H9 (cell line): Measurements from ENCODE around the gene GALNT2. TPM values are rescaled to one million over a fixed set of nuclear protein-coding genes. Genes with fewer than 3 reads are reported as not detected.
A peak's percentile ranks its signal among the peaks of the same experiment; 100 is the strongest.

Experiments used
- DNase-seq: peaks from one replicate; pipeline ENCODE4 v3.0.0-alpha.2; 2017
- H2AFZ ChIP-seq: one replicate; pipeline ENCODE4 v1.6.1; 2013; ENCODE audit warnings: mild to moderate bottlenecking, low read length, control low read depth, moderate library complexity
- H2AK5ac ChIP-seq: 2 replicates; pipeline ENCODE4 v1.6.1; 2013; ENCODE audit warnings: low read length, control low read depth, mixed read lengths; ENCODE audit not compliant: insufficient read length
- H2BK120ac ChIP-seq: one replicate; pipeline ENCODE4 v1.6.1; 2013; ENCODE audit warnings: low read depth, mild to moderate bottlenecking, low read length, control low read depth, inconsistent platforms; ENCODE audit not compliant: poor library complexity, severe bottlenecking
- H2BK12ac ChIP-seq: 2 replicates; pipeline ENCODE4 v1.6.1; 2013; ENCODE audit warnings: low read length, control low read depth, mixed read lengths, low read depth; ENCODE audit not compliant: insufficient read length
- H2BK15ac ChIP-seq: 2 replicates; pipeline ENCODE4 v1.6.1; 2013; ENCODE audit warnings: low read depth, low read length, control low read depth
- H2BK20ac ChIP-seq: one replicate; pipeline ENCODE4 v1.6.1; 2013; ENCODE audit warnings: low read depth, mild to moderate bottlenecking, low read length, control low read depth, inconsistent platforms; ENCODE audit not compliant: poor library complexity, severe bottlenecking
- H2BK5ac ChIP-seq: 2 replicates; pipeline ENCODE4 v1.6.1; 2013; ENCODE audit warnings: low read length, control low read depth, mixed read lengths; ENCODE audit not compliant: insufficient read length
- H3K14ac ChIP-seq: 2 replicates; pipeline ENCODE4 v1.6.1; 2013; ENCODE audit warnings: low read length, control low read depth; ENCODE audit not compliant: insufficient read depth
- H3K18ac ChIP-seq: 2 replicates; pipeline ENCODE4 v1.6.1; 2013; ENCODE audit warnings: low read depth, mild to moderate bottlenecking, mixed read lengths, low read length, control low read depth; ENCODE audit not compliant: insufficient read length
- H3K23ac ChIP-seq: 2 replicates; pipeline ENCODE4 v1.6.1; 2013; ENCODE audit warnings: low read length, control low read depth, mixed read lengths, low read depth; ENCODE audit not compliant: insufficient read length
- H3K23me2 ChIP-seq: 2 replicates; pipeline ENCODE4 v1.6.1; 2013; ENCODE audit warnings: low read depth, mild to moderate bottlenecking, mixed read lengths, low read length, control low read depth; ENCODE audit not compliant: insufficient read length, poor library complexity, severe bottlenecking
- H3K27ac ChIP-seq: 2 replicates; pipeline ENCODE4 v1.5.1; 2013; ENCODE audit warnings: low read length, control low read depth, mixed read lengths, low read depth; ENCODE audit not compliant: insufficient read length
- H3K27me3 ChIP-seq: 2 replicates; pipeline ENCODE4 v1.6.1; 2013; ENCODE audit warnings: low read length, control low read depth, inconsistent platforms; ENCODE audit not compliant: insufficient read depth
- H3K4ac ChIP-seq: 2 replicates; pipeline ENCODE4 v1.6.1; 2013; ENCODE audit warnings: low read depth, mild to moderate bottlenecking, control low read depth, inconsistent platforms, low read length, moderate library complexity
- H3K4me1 ChIP-seq: 2 replicates; pipeline ENCODE4 v1.6.1; 2013; ENCODE audit warnings: low read length, control low read depth, inconsistent platforms; ENCODE audit not compliant: insufficient read depth
- H3K4me2 ChIP-seq: 2 replicates; pipeline ENCODE4 v1.6.1; 2013; ENCODE audit warnings: low read length, control low read depth, mixed read lengths; ENCODE audit not compliant: insufficient read length, insufficient read depth
- H3K56ac ChIP-seq: 2 replicates; pipeline ENCODE4 v1.6.1; 2013; ENCODE audit warnings: low read depth, mild to moderate bottlenecking, mixed read lengths, low read length, control low read depth; ENCODE audit not compliant: insufficient read length
- H3K79me1 ChIP-seq: 2 replicates; pipeline ENCODE4 v1.6.1; 2013; ENCODE audit warnings: low read depth, mild to moderate bottlenecking, moderate library complexity, low read length, control low read depth, inconsistent platforms; ENCODE audit not compliant: insufficient read depth, poor library complexity, severe bottlenecking
- H3K79me2 ChIP-seq: 2 replicates; pipeline ENCODE4 v1.6.1; 2013; ENCODE audit warnings: low read length, control low read depth, inconsistent platforms; ENCODE audit not compliant: insufficient read depth
- H3K9ac ChIP-seq: 2 replicates; pipeline ENCODE4 v1.6.1; 2013; ENCODE audit warnings: low read length, control low read depth, mixed read lengths; ENCODE audit not compliant: insufficient read length; ENCODE audit errors: extremely low read depth
- H3K9me3 ChIP-seq: one replicate; pipeline ENCODE4 v1.6.1; 2013; ENCODE audit warnings: low read depth, low read length, inconsistent platforms; ENCODE audit not compliant: control insufficient read depth
- H3T11ph ChIP-seq: one replicate; pipeline ENCODE4 v1.6.1; 2013; ENCODE audit warnings: mild to moderate bottlenecking, low read length, control low read depth, inconsistent platforms
- H4K20me1 ChIP-seq: one replicate; pipeline ENCODE4 v1.6.1; 2013; ENCODE audit not compliant: control insufficient read depth, insufficient read length, insufficient read depth
- H4K5ac ChIP-seq: 2 replicates; pipeline ENCODE4 v1.6.1; 2013; ENCODE audit warnings: low read depth, mild to moderate bottlenecking, mixed read lengths, low read length, control low read depth; ENCODE audit not compliant: insufficient read length
- H4K8ac ChIP-seq: replicated peaks from 2 replicates; pipeline ENCODE4 v1.6.1; 2013; ENCODE audit warnings: low read length, control low read depth, mixed read lengths, low read depth; ENCODE audit not compliant: insufficient read length
- H4K91ac ChIP-seq: 2 replicates; pipeline ENCODE4 v1.6.1; 2013; ENCODE audit warnings: low read depth, mild to moderate bottlenecking, moderate library complexity, mixed read lengths, low read length, control low read depth; ENCODE audit not compliant: insufficient read length
- H3K27ac Mint-ChIP-seq, 3 experiments: 2 replicates in 2 of 3; 3 replicates in 1 of 3; pipeline ENCODE4 v1.8.0; 2020 to 2021; ENCODE audit warnings: mixed read lengths in 3 of 3, mild to moderate bottlenecking in 1 of 3, moderate library complexity in 1 of 3
- H3K27me3 Mint-ChIP-seq: 2 replicates; pipeline ENCODE4 v1.8.0; 2021; ENCODE audit warnings: low read depth, mild to moderate bottlenecking, moderate library complexity, mixed read lengths
- H3K36me3 Mint-ChIP-seq, 3 experiments: 2 replicates in 2 of 3; 3 replicates in 1 of 3; pipeline ENCODE4 v1.8.0; 2020 to 2021; ENCODE audit warnings: low read depth in 3 of 3, mixed read lengths in 3 of 3; ENCODE audit not compliant: insufficient read depth in 1 of 3
- H3K4me1 Mint-ChIP-seq, 2 experiments: 2 replicates each; pipeline ENCODE4 v1.8.0; 2020; ENCODE audit warnings: mixed read lengths in 2 of 2
- H3K4me3 Mint-ChIP-seq, 2 experiments: 2 replicates in 1 of 2; 3 replicates in 1 of 2; pipeline ENCODE4 v1.8.0; 2020 to 2021; ENCODE audit warnings: mild to moderate bottlenecking in 2 of 2, mixed read lengths in 2 of 2, moderate library complexity in 1 of 2
- H3K9me3 Mint-ChIP-seq, 2 experiments: 2 replicates in 1 of 2; 3 replicates in 1 of 2; pipeline ENCODE4 v1.8.0; 2020; ENCODE audit warnings: mild to moderate bottlenecking in 2 of 2, mixed read lengths in 2 of 2, moderate library complexity in 1 of 2
- CTCF ChIP-seq: fragments of 200-600 bp; sonication (generic); conservative IDR thresholded peaks from 3 replicates; pipeline ENCODE4 v1.8.0; 2021; ENCODE audit warnings: antibody characterized with exemption, mild to moderate bottlenecking
- WGBS: extraction: QIAGEN DNeasy Blood & Tissue Kit; methylation state at CpG from one replicate; pipeline ENCODE4 v1.1.7; 2013; ENCODE audit warnings: missing lambda C conversion rate, low lambda C conversion rate, mixed read lengths; ENCODE audit not compliant: insufficient read length; ENCODE audit errors: extremely low coverage; 5-methylcytosine and 5-hydroxymethylcytosine counted together
- total RNA-seq: library from RNA; stranded (reverse); gene quantifications from 2 replicates; pipeline ENCODE4 v1.2.1, GENCODE V29; 2021

The GALNT2 gene
- total RNA-seq, 1 experiment from 2014 or later: 57.6 TPM

GRCh38 chr1:230187290-230187689 is 120.3 kb downstream of the GALNT2 start:
- no peaks in the 10 kb centered on the region for H3K23me2 ChIP-seq

More at GRCh38 chr1:230187290-230187689, 120.3 kb downstream of the GALNT2 start:
- TF ChIP-seq CTCF: no peak
- Histone ChIP-seq H2AK5ac (no peak overlapping the region), H3K18ac (no peak overlapping the region), H2BK5ac (no peak overlapping the region), H2BK20ac (no peak overlapping the region), H3K9me3 (no peaks in the 10 kb centered on the region), H3K79me1 (no peaks in the 10 kb centered on the region), H3K79me2 (no peaks in the 10 kb centered on the region; the same call in 1 of the 2 replicates), H4K91ac (no peak overlapping the region), H3K56ac (no peak overlapping the region), H4K20me1 (peaks cover 3% of the 10 kb centered on the region), H4K5ac (no peak overlapping the region), H2AFZ (no peak overlapping the region), H2BK15ac (no peak overlapping the region), H3K27ac (no peak overlapping the region), H3K27me3 (no peaks in the 10 kb centered on the region), H3K4me1 (peaks cover 14% of the 10 kb centered on the region; the same call in 1 of the 2 replicates), H3K14ac (no peak overlapping the region), H4K8ac (no peak overlapping the region), H3K9ac (no peak overlapping the region), H2BK12ac (no peak overlapping the region), H3K4me2 (no peak overlapping the region), H2BK120ac (no peak overlapping the region), H3K4ac (no peak overlapping the region), H3T11ph (no peak overlapping the region), H3K23ac (no peak overlapping the region)
- Mint-ChIP-seq H3K4me1 (peaks cover 21 to 40% of the 10 kb centered on the region in 2 experiments), H3K27me3 (no peaks in the 10 kb centered on the region), H3K4me3 (no peak overlapping the region), H3K27ac (peak overlapping the region in 1 of 3 experiments; percentile 60; a peak in 1 of 7 replicates), H3K9me3 (peaks cover 4% of the 10 kb centered on the region in 2 experiments; a peak in 2 of 5 replicates), H3K36me3 (peaks cover 15 to 24% (median 18%) of the 10 kb centered on the region in 3 experiments)
- DNase-seq: no peak
- no CpG with 5 or more reads among the region's 5 CpGs for WGBS
